ENCODE data around the gene WDR33.
A peak's percentile ranks its signal among the peaks of the same experiment; 100 is the strongest.
"Not testable (repeated sequence)": the region's sequence is repeated elsewhere in the genome, so short reads cannot be mapped to it uniquely, and the experiment has no call there.

WDR33 gene

DNA sequence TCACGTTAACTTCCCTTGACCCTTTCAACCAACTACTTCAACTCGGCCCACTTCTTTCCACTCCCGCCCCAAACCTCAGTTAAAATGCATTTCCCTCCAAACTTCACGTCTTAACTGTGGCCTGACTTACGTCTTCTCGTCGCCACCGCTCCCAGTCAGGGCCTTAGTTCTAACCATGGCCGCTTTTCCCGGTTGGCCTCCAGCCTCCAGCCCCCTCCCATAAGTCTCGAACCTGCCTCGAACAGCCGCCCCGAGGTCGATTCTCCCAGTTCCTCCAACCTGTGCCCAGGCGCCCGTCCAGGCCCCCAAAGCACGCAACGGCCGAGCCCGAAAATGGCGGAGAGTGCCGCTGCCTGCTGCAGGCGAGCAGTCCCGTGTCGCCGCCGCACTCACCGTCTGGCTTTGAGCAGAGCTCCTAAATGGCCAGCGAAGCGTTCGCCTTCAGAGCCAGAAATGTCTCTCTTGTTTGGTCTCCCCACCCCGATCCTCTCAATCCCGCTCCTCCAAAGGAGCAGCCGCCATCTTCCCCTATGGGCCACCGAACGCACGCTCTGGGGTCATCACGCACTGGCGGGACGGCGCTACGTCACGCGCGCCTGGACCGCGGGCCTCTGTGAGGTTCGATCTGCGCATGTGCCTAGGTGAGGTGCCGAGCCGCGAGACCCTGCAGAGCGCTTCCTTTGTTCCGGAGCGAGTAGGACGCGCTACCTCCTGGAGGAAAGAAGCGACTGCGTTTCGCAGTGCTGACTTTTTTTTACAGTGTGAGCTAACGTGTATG, at the start of gene WDR33:
Gene WDR33, minus strand, starts transcription at position 553 of the 778 bp plus-strand sequence. CDS start 40,190 bp downstream, outside the sequence.
- peak within 1 kb of the TSS; percentile 96 for H3K4me3 Mint-ChIP-seq
- H3K4me1 Mint-ChIP-seq = peaks cover 46% of the 10 kb centered on the region
- H3K27me3 Mint-ChIP-seq = no peaks in the 10 kb centered on the region
- peaks cover 16% of the 10 kb centered on the region for H3K36me3 Mint-ChIP-seq
- peak within 1 kb of the TSS; percentile 100 for H3K27ac Mint-ChIP-seq
- no peaks in the 10 kb centered on the region for H3K9me3 Mint-ChIP-seq

DNA sequence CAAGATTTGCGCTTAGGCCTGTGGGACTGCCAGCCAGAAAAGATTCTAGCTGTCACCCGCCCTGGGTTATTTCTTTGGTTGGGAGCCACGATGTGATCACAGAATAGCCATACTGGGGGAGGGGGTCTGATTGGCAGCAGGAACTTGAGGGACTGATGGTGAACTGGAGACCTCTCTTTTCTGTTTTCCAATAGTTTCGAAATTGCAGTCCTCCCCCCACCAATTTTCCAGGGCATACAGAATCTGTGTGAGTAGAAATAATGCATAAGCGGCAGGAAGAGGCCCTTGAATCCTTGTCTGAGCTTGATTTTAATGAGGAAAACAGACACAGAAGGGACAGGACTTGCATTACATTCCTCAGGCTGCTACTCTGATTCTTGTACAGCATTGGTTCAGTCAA, 49.2 kb upstream of the WDR33 start:
- Mint-ChIP-seq H3K4me3 (no peak overlapping the region), H3K27me3 (no peaks in the 10 kb centered on the region), H3K36me3 (peaks cover 15% of the 10 kb centered on the region), H3K4me1 (peaks cover 20% of the 10 kb centered on the region), H3K9me3 (no peaks in the 10 kb centered on the region), H3K27ac (no peak overlapping the region)

DNA sequence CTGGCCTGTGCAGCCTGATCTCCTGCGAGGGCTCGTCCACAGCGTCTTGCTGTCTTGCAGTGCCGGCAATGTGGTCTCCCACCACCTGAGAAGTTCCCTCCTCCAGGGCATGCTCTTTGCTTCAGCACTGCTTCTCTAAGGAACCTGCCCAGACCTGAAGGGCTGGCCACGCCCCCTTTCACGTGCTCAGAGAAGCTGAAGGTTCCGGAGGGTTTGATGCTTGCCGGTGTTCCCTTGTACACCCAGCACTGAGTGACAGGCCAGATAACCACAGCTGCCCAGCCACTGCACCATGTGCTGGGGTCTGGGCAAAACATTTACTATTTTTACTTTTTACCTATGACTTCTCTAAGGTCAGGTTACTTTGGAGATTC, 48.7 kb upstream of the WDR33 start:
- peaks cover 22% of the 10 kb centered on the region for H3K4me1 Mint-ChIP-seq
- H3K27me3 Mint-ChIP-seq = no peaks in the 10 kb centered on the region
- H3K36me3 Mint-ChIP-seq = peaks cover 12% of the 10 kb centered on the region
- H3K27ac Mint-ChIP-seq = no peak overlapping the region
- peak overlapping the region; percentile 61 for H3K4me3 Mint-ChIP-seq
- H3K9me3 Mint-ChIP-seq = no peaks in the 10 kb centered on the region

DNA sequence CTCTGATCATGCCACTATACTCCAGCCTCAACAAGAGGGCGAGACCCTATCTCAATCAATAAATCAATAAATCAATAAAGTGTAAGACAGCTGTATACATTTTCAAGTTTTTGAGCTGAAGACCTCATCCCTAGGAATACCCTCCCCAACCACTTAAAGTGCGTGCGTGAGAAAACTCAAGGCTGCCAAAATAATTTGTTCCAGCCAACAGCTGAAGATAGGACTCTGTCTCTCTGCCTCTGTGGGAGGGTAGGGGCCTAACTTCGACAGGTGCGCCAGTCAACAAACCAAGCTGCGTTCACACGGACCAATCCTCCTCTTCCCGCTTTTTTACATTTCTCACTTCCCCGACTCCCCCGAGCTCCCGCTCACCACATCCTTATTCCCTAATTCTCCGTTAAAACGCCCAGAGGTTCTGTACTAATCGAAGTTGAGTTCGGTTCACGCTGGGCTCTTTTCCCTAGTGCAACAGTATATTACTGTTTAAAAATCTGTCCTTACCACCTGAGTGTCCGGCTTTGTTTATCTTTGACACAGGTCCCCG, 46.4 kb upstream of the WDR33 start:
- H3K27me3 Mint-ChIP-seq = no peaks in the 10 kb centered on the region
- no peaks in the 10 kb centered on the region for H3K9me3 Mint-ChIP-seq
- H3K4me1 Mint-ChIP-seq = peaks cover 42% of the 10 kb centered on the region
- H3K27ac Mint-ChIP-seq = peak overlapping the region; percentile 92
- H3K36me3 Mint-ChIP-seq = peaks cover 4% of the 10 kb centered on the region
- H3K4me3 Mint-ChIP-seq = peak overlapping the region; percentile 100

DNA sequence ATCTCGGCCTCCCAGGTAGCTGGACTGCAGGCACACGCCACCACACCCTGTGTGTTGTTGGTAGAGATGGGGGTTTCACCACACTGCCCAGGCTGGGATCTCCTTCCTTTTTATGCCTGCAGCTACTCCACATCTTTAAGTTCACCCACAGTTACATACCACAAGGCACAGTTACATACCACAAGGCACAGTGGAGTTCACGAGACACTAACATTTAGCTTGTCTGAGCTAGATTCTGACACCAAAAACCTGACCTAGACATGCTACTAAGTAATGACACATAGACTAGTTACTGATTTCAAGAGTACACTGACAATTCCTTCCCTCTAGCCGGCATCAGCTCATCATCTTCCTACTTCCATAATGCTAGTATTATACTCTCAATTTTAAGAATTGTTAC, 42.7 kb upstream of the WDR33 start:
- Mint-ChIP-seq H3K36me3 (peaks cover 16% of the 10 kb centered on the region), H3K27ac (no peak overlapping the region), H3K27me3 (no peaks in the 10 kb centered on the region), H3K4me1 (peaks cover 45% of the 10 kb centered on the region), H3K9me3 (no peaks in the 10 kb centered on the region), H3K4me3 (no peak overlapping the region)

DNA sequence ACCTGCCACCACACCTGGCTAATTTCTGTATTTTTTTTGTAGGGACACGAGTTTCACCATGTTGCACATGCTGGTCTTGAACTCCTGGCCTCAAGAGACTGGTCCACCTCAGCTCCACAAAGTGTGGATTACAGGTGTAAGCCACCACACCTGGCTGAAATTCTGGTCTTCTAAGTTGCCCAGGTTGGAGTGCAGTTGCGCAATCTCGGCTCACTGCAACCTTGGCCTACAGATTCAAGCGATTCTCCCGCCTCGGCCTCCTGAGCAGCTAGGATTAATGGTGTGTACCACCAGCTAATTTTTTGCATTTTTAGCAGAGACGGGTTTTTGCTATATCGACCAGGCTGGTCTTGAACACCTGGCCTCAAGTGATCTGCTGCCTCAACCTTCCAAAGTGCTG, 41.4 kb upstream of the WDR33 start:
- no peak overlapping the region for H3K4me3 Mint-ChIP-seq
- H3K4me1 Mint-ChIP-seq = peaks cover 42% of the 10 kb centered on the region

DNA sequence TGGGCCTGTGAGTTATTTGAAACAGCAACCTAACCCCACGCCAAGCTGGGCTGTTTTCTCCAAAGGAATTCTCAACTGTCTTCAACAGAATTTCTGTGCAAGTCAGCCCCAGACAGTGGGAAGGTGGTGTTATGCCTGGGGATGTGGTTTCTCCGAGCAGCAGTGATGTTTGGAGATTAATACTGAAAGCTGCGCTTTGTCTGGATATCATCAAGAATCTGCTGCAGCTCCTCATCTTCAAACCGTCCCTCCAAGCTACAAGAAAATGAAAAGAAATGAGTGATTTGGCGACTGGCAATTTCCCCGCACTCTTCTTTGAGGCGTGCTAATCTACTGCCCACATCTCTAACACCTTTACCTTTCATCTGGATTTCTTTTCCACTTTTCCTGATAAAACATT, 37.0 kb upstream of the WDR33 start:
- H3K27ac Mint-ChIP-seq = no peak overlapping the region
- peaks cover 19% of the 10 kb centered on the region for H3K36me3 Mint-ChIP-seq
- no peaks in the 10 kb centered on the region for H3K27me3 Mint-ChIP-seq
- H3K9me3 Mint-ChIP-seq = no peaks in the 10 kb centered on the region
- H3K4me3 Mint-ChIP-seq = no peak overlapping the region
- peaks cover 16% of the 10 kb centered on the region for H3K4me1 Mint-ChIP-seq

More for the DNA sequence above, 41.4 kb upstream of the WDR33 start:
- no peak overlapping the region for H3K27ac Mint-ChIP-seq
- no peaks in the 10 kb centered on the region for H3K27me3 Mint-ChIP-seq
- H3K9me3 Mint-ChIP-seq = no peaks in the 10 kb centered on the region
- H3K36me3 Mint-ChIP-seq = peaks cover 14% of the 10 kb centered on the region

DNA sequence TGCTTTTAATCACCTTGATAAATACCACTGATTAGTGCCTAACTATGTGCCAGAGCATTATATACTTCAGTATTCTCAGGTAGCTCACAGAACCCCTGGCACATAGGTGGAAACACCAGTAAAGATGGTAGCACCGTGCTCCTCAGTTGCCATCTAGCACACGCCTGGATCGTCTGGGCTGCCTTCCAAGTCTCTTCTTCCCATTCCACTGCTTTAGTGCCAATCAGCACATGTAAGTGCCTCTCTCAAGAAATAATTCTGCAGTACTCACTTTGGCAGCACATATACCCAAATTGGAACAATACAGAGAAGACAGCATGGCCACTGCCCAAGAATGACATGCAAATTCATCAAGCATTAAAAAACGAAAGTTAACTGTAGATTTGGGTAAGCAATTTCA, 34.0 kb upstream of the WDR33 start:
- H3K4me1 Mint-ChIP-seq = peaks cover 6% of the 10 kb centered on the region
- H3K36me3 Mint-ChIP-seq = peaks cover 15% of the 10 kb centered on the region
- H3K4me3 Mint-ChIP-seq = no peak overlapping the region
- no peaks in the 10 kb centered on the region for H3K27me3 Mint-ChIP-seq
- H3K9me3 Mint-ChIP-seq = no peaks in the 10 kb centered on the region
- no peak overlapping the region for H3K27ac Mint-ChIP-seq

DNA sequence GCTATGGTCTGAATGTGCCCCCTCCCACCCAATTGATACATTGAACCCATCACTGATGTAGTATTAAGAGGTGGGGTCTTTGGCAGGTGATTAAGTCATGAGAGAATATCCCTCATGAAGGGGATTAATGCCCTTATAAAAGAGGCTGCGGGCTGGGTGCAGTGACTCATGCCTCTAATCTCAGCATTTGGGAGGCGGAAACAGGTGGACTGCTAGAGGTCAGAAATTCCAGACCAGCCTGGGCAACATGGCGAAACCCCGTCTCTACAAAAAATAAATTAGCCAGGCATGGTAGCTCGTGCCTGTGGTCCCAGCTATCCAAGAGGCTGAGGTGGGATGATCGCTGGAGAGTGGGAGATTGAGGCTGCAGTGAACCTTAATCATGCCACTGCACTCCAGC, 32.7 kb upstream of the WDR33 start:
- no peaks in the 10 kb centered on the region for H3K9me3 Mint-ChIP-seq
- H3K4me3 Mint-ChIP-seq = no peak overlapping the region
- H3K27ac Mint-ChIP-seq = no peak overlapping the region
- H3K4me1 Mint-ChIP-seq = peaks cover 6% of the 10 kb centered on the region
- peaks cover 6% of the 10 kb centered on the region for H3K36me3 Mint-ChIP-seq
- no peaks in the 10 kb centered on the region for H3K27me3 Mint-ChIP-seq

DNA sequence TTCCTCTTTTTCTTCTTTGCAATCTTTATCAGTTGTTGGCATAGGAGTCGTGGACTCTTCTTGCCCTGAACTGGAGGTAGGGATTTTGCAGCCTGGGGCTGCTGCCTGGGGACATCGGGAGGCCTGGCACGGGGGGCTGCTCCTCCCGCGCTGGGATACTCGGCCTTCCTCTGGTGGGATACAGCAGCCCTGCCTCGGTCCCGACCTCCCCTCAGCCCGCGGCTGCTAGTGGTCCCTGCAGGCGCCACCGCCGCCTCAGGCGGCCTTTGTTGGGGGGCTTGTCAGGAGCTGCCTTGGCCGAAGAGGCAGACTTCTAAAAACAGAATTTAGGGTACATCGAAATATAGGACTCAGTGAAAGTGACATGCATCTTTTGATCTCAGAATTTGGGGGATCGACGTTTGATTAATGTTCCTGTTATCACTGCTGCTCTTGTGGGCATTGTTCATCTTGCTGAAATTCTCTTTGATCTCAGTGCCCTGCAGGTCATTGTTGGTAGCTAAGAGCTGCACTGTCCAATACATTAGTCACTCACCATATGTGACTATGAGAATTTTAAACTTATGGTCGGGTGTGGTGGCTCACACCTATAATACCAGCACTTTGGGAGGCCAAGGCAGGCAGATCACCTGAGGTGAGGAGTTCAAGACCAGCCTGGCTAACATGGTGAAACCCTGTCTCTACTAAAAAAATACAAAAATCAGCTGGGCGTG, 30.7 kb upstream of the WDR33 start:
- peaks cover 6% of the 10 kb centered on the region for H3K4me1 Mint-ChIP-seq
- no peak overlapping the region for H3K4me3 Mint-ChIP-seq
- no peaks in the 10 kb centered on the region for H3K27me3 Mint-ChIP-seq
- H3K36me3 Mint-ChIP-seq = peaks cover 5% of the 10 kb centered on the region
- H3K9me3 Mint-ChIP-seq = no peaks in the 10 kb centered on the region
- H3K27ac Mint-ChIP-seq = no peak overlapping the region

DNA sequence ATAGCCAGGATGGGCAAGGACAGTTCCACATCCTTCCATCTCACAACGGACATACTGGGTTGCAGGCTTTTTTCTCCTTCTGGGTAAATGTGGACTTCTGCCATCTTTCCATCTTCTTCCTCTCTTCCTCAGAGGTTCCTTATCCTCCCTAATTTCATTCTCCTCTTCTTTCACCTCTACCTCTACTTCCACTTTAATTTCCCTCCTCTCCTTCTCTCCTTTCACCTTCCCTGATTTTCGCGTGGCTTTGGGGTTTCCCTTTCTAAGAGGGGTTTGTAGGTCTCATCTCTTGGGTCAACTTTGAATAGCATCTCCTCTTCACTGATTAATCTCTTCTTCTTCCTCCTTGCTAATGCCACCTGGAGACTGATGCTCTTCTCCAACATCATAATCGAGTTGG, 29.9 kb upstream of the WDR33 start:
- Mint-ChIP-seq H3K27ac (no peak overlapping the region), H3K27me3 (no peaks in the 10 kb centered on the region), H3K36me3 (peaks cover 5% of the 10 kb centered on the region), H3K4me1 (peaks cover 6% of the 10 kb centered on the region), H3K4me3 (no peak overlapping the region), H3K9me3 (no peaks in the 10 kb centered on the region)

DNA sequence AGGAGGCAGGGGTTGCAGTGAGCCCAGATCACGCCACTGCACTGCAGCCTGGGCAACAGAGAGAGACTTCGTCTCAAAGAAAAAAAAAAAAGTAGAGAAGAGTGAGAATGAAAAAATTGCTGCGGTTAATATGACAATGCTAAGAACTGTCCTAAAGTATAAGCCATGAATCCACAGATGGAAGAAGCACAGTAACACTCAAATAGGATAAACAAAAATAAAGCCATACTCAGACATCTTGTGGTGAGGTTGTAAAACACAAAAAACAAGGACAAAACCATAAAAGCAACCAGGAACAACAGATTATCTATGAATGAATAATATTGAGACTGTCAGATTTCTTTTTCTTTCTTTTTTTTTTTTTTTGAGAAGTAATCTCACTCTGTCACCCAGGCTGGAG, 24.0 kb upstream of the WDR33 start:
- H3K9me3 Mint-ChIP-seq = no peaks in the 10 kb centered on the region
- no peaks in the 10 kb centered on the region for H3K27me3 Mint-ChIP-seq
- peaks cover 12% of the 10 kb centered on the region for H3K4me1 Mint-ChIP-seq
- H3K4me3 Mint-ChIP-seq = no peak overlapping the region
- no peak overlapping the region for H3K27ac Mint-ChIP-seq
- no peaks in the 10 kb centered on the region for H3K36me3 Mint-ChIP-seq

DNA sequence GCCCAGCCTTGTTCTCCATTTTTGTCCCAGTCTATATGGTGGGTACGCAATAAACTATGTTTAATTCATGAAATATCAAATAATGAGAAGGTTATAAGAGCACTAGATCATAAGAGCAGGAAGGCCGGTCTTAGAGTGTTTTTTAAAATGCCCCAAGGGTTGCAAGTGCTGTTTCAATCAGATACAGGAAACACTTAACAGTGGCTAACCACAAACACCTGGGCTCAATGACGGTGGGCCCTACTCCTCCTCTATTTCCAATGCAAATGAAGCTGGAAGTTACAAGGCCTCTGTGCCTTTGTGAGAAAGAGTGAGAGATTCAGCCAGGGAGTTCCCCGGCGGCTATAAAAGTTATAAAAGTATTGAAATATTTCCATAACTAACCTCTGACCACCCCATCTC, 18.9 kb upstream of the WDR33 start:
- H3K9me3 Mint-ChIP-seq = no peaks in the 10 kb centered on the region
- peak overlapping the region; percentile 71 for H3K4me3 Mint-ChIP-seq
- H3K4me1 Mint-ChIP-seq = peaks cover 32% of the 10 kb centered on the region
- peaks cover 4% of the 10 kb centered on the region for H3K36me3 Mint-ChIP-seq
- H3K27ac Mint-ChIP-seq = peak overlapping the region; percentile 70
- H3K27me3 Mint-ChIP-seq = no peaks in the 10 kb centered on the region

DNA sequence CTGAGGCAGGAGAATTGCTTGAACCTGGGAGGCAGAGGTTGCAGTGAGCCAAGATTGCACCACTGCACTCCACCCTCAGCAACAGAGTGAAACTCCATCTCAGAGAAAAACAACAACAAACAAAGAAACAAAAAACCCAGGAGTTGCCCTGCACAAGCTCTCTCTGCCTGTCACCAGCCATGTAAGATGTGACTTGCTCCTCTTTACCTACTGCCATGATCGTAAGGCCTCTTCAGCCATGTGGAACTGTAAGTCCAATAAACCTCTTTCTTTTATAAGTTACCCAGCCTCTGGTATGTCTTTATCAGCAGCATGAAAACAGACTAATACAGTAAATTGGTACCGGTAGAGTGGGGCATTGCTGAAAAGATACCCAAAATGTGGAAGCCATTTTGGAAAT, 15.7 kb upstream of the WDR33 start:
- not testable (repeated sequence) for H3K36me3 Mint-ChIP-seq, H3K27ac Mint-ChIP-seq, H3K27me3 Mint-ChIP-seq, H3K4me3 Mint-ChIP-seq, H3K9me3 Mint-ChIP-seq
- H3K4me1 Mint-ChIP-seq = peaks cover 32% of the 10 kb centered on the region

DNA sequence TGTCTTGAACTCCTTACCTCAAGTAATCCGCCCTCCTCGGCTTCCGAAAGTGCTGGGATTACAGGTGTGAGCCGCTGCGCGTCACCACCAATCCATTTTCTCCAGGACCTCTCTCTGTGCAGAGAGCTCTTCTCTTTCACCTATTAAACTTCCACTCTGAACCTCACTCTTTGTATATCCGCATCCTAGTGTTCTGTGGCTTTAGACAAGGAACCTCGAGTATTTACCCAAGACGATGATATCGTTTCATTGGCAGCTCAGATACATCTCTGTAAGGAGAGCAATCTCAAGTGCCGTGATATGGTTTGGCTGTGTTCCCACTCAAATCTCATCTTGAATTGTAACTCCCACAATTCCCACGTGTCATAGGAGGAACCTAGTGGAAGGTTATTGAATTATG, 15.1 kb upstream of the WDR33 start:
- H3K4me1 Mint-ChIP-seq = peaks cover 29% of the 10 kb centered on the region
- no peak overlapping the region for H3K27ac Mint-ChIP-seq
- H3K27me3 Mint-ChIP-seq = no peaks in the 10 kb centered on the region
- peaks cover 4% of the 10 kb centered on the region for H3K36me3 Mint-ChIP-seq
- H3K9me3 Mint-ChIP-seq = no peaks in the 10 kb centered on the region
- H3K4me3 Mint-ChIP-seq = no peak overlapping the region

DNA sequence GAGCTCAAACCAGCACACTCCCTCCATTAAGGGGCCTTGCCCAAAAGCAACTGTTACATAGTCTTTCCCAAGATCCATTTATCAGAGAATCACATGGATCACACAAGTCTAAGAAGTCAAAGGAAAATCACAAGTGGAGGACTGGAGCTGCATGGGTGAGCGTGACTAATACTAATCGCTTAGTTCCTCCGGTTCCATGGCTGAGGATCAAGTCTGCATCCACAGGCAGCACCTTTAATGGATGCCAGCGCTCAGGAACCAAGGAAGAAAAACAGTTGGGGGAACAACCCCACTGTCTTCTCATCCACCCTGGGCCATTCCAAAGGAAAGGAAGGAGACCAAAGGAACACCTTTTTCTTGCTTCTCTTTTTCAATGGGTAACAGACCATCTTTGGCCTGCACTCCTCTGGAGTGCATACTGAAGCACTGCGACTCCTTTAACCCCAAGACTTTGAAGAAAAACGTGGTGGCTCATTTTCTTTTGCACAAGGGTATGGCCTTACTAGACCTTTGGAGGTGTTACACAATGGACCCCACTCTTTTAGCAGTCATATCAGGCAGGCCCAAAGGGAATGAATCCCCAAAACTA, 9.2 kb upstream of the WDR33 start:
- Mint-ChIP-seq H3K27ac (no peak overlapping the region), H3K9me3 (peaks cover 4% of the 10 kb centered on the region), H3K27me3 (peaks cover 6% of the 10 kb centered on the region), H3K4me1 (no peaks in the 10 kb centered on the region), H3K4me3 (no peak overlapping the region), H3K36me3 (peaks cover 2% of the 10 kb centered on the region)

Measured in activated naive CD4-positive, alpha-beta T cell treated with anti-CD3 and anti-CD28 coated beads, Interleukin-2, amount 50 U/mL, for 24 hours (primary cell).